NCI-H82 treated with DMSO at 0.1 percent for 48 hours (cell line): Measurements from ENCODE around the gene ZBTB8B.
"Not testable (repeated sequence)": the region's sequence is repeated elsewhere in the genome, so short reads cannot be mapped to it uniquely, and the experiment has no call there.

Experiments
- DNase-seq: peaks from one replicate; lab custom pipeline; 2025; ENCODE audit not compliant: unreplicated experiment; lab: John Stamatoyannopoulos, UW

ZBTB8B gene

DNA sequence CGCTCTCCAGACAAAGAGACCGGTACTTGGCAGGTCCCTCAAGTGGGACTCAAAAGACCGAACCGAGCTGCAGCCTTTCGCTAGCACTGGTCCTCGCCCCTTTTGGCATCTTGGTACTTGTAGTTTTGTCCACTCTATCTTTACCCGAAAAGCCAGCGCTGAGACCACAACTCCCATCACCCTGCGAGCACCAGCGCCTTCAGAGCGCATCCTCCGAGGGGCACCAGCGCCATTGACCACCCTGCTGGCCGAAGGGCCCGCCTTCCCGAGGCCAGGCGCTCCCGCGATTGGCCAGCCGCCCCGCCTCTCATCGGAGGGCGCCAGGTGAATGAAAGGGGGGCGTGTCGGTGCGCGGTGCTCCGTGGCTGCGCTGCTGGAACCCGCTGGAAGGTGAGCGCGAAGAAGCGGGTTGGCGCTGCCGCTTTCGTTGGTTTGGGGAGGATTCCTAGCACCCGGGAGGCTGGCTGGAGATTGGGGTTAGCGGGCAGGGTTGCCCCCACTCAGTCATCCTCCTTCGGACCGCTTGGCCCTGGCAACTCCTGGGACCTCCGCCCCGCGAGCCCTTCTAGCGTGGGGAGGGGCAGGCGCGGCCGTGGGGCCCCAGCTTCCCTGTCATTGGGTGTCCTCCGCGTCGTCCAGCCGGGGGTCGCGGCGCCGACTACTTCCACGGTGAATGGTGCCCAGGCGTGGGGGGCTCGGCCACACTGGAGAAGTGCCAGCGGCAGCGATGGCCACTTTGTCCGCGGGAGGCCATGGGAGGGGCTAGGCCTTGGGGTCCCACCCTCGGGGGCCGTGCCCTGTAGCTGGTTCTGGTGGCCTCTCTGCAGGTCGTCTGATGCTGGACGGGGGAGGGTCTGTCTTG is at the start of gene ZBTB8B:
TSS of gene ZBTB8B (plus strand) at position 357 of the 862 bp plus-strand sequence. CDS start 5,553 bp downstream, outside the sequence.
- peak; percentile 94 for DNase-seq

DNA sequence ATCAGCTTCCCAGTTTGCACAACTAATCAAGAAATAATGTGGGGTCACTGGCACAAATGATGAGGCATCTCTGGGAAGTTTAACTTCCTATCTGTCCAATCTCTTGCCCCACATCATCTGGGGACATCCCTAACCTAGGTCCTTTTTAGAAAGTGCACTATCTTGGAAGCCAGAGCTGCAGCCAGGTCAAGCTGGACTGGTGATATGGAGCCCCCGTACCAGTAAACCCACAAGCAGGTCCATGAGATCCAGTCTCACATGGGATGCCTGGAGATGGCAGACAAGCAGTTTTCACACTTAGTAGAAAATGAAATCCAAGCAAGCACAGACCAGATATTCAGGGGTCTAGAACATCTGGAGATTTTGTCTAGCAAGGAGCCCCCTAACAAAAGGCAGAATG is 43.1 kb upstream of the ZBTB8B start:
- no peak for DNase-seq

DNA sequence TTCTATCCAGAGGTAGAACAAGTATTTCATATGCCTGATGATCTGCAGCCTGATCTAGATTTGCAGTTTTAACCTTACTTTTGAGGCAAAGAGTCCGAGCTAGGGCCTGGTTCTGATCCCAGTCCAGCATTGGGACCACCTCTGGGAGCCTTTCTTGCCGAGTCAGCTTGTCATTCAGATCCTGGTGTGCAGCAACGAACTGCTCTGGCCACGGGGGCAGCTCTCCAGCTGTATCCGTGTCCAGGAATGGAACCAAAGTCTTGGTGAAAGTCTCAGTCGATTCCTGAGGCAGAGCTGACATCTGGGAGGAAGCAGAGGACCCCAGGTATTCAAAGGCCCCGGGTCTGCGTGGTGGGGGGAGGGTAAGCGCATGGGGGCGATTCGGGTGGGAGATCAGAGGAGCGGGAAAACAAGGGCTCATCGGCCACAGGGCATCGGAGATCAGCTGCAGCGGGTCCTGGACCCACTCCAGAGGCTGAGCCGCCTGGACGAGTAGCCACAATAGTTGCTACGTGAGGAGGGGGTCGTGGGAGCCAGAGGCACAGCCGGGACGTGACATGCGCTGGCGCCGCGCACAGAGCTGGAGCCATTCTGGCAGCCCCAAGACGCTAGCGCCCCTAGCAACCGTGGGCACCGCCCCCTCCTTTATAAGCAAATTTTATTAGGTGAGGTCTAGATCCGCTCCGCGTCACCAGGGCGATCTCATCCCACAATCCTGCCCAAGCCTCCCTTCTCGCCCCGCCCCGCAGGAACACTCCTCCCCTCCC is 38.2 kb upstream of the ZBTB8B start:
- peak; percentile 71 for DNase-seq

DNA sequence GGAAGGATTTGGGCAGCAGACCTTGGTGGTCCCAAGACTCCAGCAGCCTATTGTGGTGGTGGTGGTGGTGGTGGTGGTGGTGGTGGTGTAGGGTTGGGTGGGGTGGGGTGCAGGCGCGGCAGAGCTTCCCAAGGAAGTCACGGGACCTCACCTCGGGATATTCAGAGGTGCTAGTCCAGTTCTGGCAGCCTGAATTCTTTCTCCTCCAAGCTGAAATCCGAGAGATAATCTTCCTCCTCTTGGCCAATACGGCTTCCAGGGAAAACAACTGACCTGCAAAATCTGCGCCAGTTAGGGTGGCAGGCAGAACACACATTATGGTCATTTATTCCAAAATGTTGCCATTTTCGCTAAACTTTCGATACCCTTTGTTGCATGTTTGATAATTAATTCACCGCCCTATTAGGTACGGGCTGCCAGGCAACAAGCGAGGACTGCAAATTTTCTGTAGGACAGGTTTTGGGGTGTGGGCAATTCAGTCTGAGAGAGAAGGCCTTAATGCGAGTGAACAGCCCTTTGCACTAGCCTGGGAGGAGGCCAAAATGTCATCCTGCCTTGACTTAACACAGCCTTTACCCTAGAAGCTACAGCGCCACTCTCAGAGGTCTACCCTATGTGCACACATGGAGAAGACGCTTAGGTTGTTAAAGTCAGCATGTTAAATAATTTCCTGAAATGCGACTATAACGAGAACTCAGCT is 37.5 kb upstream of the ZBTB8B start:
- no peak for DNase-seq

DNA sequence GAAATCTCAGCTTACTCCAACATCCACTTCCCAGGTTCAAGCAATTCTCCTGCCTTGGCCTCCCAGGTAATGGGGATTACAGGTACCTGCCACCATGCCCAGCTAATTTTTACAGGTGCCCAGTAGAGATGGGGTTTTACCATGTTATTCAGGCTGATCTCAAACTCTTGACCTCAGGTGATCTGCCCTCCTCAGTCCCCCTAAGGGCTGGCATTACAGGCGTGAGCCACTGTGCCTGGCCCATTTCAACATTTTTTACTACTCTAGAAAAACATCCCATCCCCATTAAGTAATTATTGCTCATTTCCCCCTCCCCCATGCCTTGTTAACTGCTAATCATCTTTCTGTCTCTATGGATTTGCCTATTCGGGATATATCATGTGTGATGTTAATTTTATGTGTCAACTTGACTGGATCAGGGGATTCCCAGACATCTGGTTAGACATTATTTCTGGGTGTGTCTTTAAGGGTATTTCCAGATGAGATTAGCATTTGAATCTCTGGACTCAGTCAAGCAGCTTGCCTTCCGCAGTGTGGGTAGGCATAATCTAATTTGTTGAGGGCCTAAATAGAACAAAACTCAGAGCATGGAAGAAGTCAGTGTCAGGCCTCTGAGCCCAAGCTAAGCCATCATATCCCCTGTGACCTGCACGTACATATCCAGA is 33.0 kb upstream of the ZBTB8B start:
- DNase-seq = peak; percentile 78

DNA sequence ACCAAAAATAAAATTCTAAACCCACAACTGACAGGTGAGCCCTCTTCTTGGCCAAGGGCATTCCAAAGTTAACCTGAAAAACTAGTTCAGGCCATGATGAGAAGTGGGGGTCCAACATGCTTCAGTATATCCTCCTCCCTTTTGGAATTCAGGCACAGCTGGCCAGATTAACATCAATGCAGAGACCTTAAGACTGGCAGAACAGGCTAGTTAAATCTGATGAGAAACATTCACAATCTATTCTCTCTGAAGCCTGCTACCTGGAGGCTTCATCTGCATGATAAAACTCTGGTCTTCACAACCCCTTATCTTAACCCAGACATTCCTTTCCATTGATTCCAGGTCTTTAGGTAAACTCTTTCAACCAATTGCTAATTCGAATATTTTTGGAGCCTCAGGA is 26.7 kb upstream of the ZBTB8B start:
- DNase-seq = peak; percentile 21

DNA sequence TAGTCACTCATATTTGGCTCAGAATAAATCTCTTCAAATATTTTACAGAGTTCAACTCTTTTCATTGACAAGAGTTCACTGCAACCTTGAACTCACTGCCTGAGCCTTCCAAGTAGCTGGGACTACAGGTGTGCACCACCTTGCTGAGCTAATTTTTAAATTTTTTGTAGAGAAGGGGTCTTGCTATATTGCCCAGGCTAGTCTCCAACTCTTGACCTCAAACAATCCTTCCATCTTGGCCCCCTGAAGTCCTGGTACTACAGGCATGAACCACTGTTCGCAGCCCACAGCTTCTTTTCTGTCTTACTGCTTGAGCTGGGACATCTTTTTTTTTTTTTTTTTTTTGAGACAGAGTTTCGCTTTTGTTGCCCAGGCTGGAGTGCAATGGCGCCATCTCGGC is 26.1 kb upstream of the ZBTB8B start:
- DNase-seq = not testable (repeated sequence)

DNA sequence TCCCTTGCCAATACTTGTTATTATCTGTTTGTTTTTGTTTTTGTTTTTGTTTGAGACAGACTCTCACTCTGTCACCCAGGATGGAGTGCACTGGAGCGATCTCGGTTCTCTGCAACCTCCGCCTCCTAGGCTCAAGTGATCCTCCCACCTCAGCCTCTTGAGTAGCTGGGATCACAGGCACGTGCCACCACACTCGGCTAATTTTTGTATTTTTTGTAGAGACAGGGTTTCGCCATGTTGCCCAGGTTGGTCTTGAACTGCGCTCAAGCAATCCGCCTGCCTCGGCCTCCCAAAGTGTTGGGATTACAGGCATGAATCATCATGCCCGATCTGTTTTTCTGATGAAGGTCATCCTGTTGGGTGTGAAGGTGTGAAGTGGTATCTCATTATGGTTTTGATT is 23.4 kb upstream of the ZBTB8B start:
- DNase-seq = not testable (repeated sequence)

DNA sequence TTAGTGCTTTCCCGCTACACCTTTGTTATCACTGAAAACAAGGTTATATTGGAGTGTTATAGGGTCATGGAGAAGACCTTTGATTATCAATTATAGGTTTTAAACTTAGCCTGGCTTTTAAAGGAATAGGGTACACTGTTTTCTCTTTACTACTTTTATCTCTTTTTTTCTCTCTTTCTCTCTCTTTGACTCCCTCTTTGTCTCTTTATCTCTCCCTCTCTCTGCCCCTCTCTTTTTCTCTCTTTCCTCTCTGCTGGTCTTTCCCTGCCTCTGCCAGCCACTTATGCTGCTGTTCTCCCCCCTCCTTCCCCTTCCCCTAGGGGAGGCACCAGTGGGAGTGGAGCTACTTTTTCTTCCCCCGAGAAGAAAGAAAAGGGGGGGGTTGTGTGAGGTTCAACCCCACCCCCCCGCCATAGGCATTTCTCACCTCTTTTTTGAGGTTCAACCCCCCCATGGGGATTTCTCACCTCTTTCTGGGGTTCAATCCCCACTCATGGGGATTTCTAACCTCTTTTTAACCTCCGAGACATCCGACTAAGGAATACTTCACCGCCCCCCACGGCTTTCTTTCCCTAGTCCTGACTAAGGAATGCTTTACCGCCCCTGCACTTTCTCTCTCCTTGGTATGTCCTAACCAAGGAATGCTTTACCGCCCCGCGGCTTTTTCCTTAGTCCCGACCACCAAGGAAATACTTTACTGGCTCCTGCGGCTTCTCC is 17.2 kb upstream of the ZBTB8B start:
- DNase-seq = no peak

DNA sequence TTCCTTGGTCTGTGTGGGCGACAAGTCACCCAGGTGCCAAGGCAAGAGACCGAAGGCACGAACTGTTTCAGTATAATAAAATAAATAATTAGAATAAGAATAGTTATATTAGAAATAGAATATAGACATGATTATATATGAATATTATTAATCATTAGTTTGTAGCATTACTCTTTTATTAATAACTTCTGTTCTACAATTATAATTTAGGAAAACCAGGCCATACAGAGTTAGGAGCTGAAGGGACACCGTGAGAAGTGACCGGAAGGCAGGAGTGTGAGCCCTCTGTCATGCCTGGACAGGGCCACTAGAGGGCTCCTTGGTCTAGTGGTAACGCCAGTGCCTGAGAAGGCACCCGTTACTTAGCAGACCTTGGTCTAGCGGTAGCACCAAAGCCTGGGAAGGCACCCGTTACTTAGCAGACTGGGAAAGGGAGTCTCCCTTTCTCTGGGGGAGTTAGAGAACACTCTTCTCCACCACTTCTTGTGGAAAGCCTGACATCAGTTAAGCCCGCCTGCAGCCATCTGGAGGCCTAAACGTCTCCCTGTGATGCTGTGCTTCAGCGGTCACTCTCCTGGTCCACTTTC is 16.6 kb upstream of the ZBTB8B start:
- DNase-seq = not testable (repeated sequence)

DNA sequence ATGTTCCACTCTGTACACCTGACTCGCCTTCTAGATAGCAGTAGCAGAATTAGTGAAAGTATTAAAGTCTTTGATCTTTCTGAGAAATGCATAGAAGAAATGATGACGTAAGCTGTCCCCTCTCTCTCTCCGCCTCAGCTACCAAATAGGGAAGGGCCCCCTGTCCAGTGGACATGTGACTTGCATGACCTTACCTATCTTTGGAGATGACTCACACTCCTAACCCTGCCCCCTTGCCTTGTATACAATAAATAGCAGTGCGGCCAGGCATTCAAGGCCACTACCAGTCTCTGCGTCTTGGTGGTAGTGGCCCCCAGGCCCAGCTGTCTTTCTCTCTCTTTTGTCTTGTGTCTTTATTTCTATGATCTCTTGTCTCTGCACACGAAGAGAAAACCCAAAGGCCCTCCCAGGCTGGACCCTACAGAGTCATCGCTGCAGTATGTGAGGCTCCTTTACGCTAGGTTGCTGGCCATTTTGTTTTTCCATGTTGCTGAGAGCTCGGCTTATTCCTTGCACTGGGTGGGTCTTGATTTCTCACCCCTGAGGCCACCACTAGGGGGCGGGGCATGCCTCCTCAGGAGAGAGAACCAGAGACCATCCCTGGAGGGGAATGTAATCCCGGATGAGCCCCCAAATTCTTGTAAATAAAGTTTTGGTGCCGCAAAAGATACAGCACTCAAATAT is 16.0 kb upstream of the ZBTB8B start:
- no peak for DNase-seq

DNA sequence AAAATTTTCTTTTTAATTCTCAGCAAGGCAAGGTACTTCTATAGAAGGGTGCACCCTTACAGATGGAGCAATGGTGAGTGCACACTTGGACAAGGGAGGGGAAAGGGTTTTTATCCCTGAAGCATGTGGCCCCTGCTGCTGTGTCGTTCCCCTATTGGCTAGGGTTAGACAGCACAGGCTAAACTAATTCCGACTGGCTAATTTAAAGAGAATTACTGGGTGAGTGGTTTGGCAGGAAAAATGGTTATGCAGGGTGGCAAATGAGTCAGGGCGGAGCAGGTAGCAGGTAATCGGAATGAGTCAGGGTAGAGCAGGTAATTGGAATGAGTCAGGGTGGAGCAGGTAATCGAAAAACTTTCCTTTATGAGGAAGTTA is 15.4 kb upstream of the ZBTB8B start:
- not testable (repeated sequence) for DNase-seq

DNA sequence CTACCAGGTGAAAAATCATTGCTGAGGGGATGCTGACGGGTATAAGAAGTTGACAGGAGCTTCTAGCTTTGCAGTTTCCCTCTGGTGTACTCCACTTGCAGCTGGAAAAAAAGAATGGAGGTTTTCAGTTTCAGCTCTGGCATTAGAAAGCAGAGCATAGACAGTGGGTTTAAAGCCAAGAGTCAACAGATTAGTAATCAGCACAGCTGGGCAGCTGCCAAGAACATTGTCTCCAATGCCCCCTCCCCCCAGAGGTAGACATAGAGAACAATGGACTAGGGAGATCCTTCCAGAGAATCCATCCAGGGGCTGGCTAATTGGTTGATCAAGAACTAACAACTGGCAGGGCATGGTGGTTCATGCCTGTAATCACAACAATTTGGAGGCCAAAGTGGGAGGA is 10.1 kb upstream of the ZBTB8B start:
- DNase-seq = no peak

DNA sequence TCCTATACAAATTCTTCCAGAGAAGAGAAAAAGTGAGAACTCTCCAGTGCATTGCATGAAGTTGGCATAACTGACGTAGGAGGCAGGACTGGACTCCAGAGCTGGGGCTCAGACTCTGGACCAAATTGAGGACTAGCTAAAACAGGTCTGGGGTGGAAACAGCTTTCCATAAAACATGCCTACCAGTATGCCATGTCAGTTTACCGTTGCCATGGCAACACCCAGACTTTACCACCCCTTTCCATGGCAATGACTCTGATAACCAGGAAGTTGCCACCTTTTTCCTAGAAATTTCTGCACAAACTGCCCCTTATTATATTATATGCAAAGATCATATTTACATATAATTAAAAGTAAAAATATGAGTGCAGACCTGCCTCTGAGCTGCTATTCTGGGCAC is 8.9 kb upstream of the ZBTB8B start:
- DNase-seq = no peak

DNA sequence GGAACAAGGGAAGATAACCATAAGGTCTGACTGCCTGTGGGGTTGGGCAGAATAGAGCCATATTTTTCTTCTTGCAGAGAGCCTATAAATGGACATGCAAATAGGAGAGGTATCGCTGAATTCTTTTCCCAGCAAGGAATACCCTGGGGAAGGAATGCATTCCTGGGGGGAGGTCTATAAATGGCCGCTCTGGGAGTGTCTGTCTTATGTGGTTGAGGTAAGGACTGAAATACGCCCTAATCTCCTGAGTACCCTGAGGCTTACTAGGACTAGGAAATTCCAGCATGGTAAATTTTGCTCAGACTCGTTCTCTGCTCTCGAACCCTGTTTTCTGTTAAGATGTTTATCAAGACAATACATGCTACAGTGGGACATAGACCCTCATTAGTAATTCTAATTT is 6.1 kb upstream of the ZBTB8B start:
- DNase-seq = not testable (repeated sequence)

DNA sequence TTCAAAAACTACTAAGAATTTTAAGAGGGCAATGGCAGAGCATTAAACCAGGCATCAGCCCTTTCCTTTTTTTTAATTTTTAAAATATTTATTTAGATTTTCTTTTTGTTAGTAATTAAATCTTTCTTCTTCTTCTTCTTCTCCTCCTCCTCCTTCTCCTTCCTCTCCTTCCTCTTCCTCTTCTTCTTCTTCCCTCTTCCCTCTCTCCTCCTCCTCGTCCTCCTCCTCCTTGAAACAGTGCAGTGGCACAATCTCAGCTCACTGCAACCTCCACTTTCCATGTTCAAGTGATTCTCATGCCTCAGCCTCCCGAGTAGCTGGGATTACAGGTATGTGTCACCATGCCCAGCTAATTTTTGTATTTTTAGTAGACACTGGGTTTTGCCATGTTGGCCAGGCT is 1.9 kb upstream of the ZBTB8B start:
- not testable (repeated sequence) for DNase-seq

DNA sequence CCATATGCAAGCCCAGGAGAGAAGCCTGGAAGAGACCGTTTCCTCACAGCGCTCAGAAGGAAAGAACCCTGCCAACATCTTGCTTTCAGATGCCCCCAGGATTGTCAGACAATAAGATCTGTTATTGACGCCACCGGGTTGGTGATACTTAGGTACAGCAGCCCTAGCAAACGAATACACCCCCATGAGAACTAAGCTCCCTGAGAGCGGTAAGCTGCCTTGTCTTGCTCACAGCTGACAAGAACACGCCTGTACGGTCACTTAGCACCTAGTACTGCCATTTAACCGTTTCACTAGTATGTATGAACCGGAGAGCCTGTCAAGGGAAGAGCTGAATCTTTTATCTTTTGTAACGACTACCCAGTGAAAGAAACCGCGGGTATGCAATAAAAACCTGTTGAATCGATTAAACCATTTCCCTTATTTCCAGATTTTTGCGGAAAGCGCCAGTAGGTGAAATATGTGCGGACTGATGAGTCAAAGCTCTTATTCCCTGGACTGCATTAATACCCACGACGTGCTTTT is 619 bp upstream of the ZBTB8B start:
- no peak for DNase-seq

DNA sequence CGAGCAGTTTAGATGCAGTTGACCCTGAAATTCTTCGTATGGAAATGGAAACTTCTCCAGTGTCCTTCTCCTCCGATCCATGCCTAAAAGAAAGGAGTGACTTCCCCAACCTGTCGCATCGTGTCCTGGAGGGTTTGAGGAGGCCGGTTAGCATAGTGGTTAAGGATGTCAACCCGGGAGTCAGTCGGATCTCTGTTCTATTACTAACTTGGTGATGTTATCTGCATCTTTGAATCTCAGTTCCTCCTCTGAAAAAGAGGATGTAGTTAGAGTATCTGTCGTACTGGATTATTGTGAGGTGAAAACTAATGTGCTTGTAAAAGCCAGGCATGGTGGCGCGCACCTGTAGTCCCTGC is 684 bp downstream of the ZBTB8B start:
- no peak for DNase-seq

DNA sequence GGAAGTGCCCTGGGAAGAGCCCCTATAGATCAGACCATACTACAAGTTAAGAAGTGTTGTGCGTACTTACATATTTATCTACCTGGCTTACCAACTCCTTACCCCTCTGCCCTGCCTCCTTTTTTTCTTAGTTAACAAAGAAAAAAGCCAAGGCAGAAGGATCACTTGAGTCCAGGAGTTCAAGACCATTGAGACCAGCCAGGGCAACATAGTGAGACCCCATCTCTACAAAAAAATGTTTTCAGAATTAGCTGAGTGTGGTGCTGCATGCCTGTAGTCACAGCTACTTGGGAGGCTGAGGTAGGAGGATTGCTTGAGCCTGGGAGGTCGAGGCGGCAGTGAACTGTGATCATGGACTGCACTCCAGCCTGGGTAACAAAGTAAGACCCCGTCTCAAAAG is 1.9 kb downstream of the ZBTB8B start:
- no peak for DNase-seq
